Nephron (organoid): ENCODE data around the gene HPRT1.

Experiments used
- H3K27ac Mint-ChIP-seq, 3 experiments: 2 replicates each; pipeline ENCODE4 v1.8.0; 2020; ENCODE audit warnings: mixed read lengths in 3 of 3, mild to moderate bottlenecking in 2 of 3, moderate library complexity in 1 of 3
- H3K27me3 Mint-ChIP-seq: 2 replicates; pipeline ENCODE4 v1.8.0; 2021; ENCODE audit warnings: low read depth, mild to moderate bottlenecking, moderate library complexity, mixed read lengths
- H3K36me3 Mint-ChIP-seq: 2 replicates; pipeline ENCODE4 v1.8.0; 2020; ENCODE audit warnings: low read depth, mixed read lengths
- H3K4me1 Mint-ChIP-seq: 2 replicates; pipeline ENCODE4 v1.8.0; 2020; ENCODE audit warnings: mixed read lengths
- H3K4me3 Mint-ChIP-seq, 3 experiments: 2 replicates each; pipeline ENCODE4 v1.8.0; 2020; ENCODE audit warnings: mild to moderate bottlenecking in 3 of 3, mixed read lengths in 3 of 3, moderate library complexity in 2 of 3
- H3K9me3 Mint-ChIP-seq: 2 replicates; pipeline ENCODE4 v1.8.0; 2020; ENCODE audit warnings: mixed read lengths
- CTCF ChIP-seq, 3 experiments: fragments of 200-600 bp; sonication (generic); IDR thresholded peaks; one replicate each; pipeline ENCODE4 v1.5.0; 2021; ENCODE audit warnings: antibody characterized with exemption in 3 of 3; ENCODE audit not compliant: unreplicated experiment in 3 of 3

The HPRT1 gene

GRCh38 chrX:134548257-134549201, 88.6 kb downstream of the HPRT1 start:
- H3K27ac Mint-ChIP-seq: peak overlapping the region; percentile 96 to 99 (median 98)
- peaks cover 38% of the 10 kb centered on the region for H3K36me3 Mint-ChIP-seq
- H3K4me1 Mint-ChIP-seq: peaks cover 29% of the 10 kb centered on the region
- H3K9me3 Mint-ChIP-seq: peaks cover 11% of the 10 kb centered on the region
- H3K4me3 Mint-ChIP-seq: peak overlapping the region; percentile 88 to 97 (median 95)
- no peak for TF ChIP-seq CTCF (IDR thresholded peaks at IDR 0.05; ENCODE audit: unreplicated experiment in 3 of 3)
- peaks cover 3% of the 10 kb centered on the region for H3K27me3 Mint-ChIP-seq
